8988T (cell line): ENCODE results near the gene ELOA.
"Not testable (repeated sequence)": the region's sequence is repeated elsewhere in the genome, so short reads cannot be mapped to it uniquely, and the experiment has no call there.

Experiments used
- DNase-seq: peaks from one replicate; pipeline ENCODE4 v3.0.0; 2011

ELOA gene

DNA sequence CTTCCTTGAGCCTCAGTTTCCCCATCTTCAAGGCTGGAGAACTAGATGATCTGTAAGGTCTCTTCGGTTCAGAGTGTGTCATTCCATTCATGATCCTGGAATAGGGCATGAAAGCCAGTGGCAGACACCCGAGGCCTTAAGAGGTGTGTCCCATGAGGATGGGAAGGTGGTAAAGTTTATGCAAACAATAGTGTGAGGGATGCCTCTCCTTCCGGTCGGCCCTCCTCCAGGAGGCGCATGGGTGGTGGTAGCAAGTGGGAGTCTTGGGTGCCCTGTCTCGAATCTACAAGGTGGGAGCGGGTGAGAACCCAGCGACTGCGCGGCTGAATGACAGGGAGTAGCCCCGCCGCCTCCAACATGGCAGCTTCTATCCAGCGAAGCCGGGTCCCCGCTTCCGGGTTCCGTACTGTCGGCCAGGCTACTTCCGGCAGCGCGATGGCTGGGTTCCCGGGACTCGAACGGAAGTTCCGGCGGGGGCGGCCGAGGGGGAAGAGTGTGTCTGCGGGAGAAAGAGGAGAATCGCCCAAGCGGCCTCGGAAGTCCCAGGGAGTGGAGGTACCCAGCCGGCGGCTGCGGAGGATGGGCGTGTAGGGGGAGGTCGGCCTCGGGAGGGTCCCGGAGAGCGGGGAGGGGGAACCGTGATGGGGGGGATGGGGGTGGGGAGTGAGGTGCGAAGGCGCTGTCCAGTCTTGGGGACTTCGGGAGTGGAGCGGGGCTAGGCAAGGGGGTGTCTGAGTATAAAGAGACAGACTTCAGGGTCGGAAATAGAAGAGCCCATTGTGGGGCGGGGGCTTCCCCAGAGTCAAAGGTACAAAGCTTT lies 47.6 kb downstream of the ELOA start, which contains the start of gene LYPLA2:
Gene LYPLA2, plus strand, starts transcription at position 450 of the 820 bp plus-strand sequence. CDS start 1,538 bp downstream, outside the sequence.
- DNase-seq, result peak; percentile 78

DNA sequence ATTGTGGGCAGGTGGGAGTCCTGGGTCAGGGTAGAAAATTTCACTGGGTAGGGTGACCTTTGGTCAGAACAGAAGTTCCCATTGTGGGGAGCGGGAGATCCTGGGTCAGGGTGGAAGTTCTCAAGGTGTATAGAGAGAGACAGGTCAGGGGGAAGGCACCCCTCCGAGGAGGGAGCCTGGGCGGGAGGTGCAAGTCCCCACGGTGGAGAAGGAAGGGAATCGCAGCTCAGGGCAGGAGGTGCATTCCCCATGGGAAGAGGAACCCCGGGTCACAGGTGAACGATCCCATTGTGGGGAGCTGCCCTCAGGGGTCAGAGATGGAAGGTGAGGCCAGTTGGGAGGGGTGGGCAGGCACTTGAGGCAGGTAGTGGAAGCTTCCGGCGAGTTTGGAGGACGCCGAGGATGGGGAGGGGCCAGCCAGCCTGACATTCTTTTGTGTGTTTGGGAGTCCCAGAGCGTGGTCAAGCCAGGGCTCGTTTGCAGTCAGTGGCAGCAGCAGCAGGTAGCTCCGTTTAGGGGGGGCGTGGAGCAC lies 48.3 kb downstream of the ELOA start:
- DNase-seq, result no peak

GRCh38 chr1:23792151-23792945 lies 49.1 kb downstream of the ELOA start:
- DNase-seq, result no peak

DNA sequence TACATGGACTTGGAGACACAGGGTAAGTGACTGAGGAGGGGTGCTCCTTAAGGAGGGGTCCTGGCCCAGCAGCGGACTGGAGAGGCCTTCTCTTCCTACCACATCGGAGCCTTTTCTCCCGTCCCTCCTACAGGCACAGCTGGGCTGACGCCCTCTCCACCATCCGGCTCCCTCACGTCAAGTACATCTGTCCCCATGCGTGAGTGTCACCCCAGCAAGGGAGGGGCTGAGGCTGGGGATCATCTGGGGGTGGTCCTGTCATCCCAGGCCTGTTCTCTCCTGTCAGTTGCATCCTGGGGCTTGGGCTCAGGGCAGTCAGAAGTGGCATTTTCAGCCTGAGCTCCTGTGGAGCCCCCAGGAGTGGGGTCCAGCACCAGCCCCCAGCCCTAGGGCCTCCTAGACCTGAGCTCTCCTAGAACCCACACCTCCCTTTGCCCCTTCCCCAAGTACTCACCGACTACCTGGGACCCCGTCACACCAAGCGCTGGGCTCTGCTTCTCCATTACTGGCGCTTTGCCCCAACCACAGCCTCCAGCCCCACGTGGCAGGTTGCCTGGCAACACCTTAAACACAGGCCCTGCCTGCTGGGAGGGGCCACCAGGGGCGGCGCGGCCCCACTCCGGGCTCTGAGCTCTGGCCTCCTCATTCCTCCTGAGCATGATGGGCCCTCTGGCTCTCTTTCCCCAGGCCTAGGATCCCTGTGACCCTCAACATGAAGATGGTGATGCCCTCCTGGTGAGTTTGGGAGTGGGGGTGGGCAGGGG lies 49.9 kb downstream of the ELOA start:
- no peak for DNase-seq

DNA sequence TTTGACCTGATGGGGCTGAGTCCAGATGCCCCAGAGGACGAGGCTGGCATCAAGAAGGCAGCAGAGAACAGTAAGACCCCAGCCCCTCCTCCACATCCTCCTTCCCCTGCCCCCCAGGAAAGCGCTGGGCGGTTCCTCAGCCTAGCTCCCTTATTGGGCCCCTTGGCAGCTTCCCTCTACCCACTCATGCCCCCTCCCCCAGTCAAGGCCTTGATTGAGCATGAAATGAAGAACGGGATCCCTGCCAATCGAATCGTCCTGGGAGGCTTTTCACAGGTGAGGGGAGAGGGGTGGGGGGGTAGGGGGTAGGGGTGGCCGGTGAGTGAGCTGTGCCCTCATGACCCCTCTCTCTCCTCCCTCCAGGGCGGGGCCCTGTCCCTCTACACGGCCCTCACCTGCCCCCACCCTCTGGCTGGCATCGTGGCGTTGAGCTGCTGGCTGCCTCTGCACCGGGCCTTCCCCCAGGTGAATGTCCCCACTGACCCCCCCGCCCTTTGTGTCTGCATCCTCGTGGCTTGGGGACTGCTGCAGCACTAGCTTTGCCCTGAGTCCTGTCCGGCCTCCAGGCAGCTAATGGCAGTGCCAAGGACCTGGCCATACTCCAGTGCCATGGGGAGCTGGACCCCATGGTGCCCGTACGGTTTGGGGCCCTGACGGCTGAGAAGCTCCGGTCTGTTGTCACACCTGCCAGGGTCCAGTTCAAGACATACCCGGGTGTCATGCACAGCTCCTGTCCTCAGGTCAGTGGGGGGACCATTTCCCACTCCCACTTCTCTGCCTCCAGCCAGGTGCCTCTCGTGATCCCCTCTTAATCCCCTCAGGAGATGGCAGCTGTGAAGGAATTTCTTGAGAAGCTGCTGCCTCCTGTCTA lies 50.8 kb downstream of the ELOA start:
- DNase-seq, result no peak

- DNase-seq, result not testable (repeated sequence)
Observed at GRCh38 chr1:23794732-23795182, 51.5 kb downstream of the ELOA start.

- no peak for DNase-seq
Observed at GRCh38 chr1:23795676-23796465, 52.6 kb downstream of the ELOA start.

DNA sequence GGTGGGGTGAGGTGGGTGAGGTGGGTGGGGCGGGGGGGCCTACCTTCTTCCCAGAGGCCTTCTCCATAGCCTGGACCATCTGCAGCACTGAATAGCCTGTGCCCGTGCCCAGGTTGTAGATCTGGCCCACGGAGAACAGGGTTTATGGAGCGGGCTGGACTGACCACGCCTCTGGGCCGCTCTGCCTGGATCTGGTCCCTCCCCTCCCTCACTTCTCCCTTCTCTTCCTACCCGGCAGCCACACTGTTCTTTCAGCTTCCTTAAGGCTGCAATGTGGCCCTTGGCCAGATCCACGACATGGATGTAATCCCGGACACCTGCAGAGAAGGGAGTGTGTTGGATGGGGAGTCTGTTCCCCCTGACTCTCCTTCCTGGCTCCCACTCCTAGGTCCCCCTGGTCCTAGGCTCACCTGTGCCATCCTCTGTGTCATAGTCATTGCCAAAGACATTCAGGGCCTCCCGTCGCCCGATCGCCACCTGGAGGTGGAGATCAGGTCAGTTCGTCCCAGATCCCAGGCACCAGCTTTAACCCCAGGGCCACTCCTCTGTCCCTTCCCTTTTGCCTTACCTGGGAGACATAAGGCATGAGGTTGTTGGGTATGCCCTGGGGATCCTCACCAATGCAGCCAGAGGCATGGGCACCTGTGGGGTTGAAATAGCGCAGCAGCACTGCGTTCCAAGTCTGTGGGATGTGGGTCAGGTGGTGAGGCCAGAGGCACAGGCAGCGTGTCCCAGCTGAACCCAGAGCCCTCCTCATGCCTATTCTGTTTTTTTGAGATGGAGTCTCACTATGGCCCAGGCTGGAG lies 53.4 kb downstream of the ELOA start:
- no peak for DNase-seq

GRCh38 chr1:23797478-23798448 lies 54.5 kb downstream of the ELOA start:
- no peak for DNase-seq

DNA sequence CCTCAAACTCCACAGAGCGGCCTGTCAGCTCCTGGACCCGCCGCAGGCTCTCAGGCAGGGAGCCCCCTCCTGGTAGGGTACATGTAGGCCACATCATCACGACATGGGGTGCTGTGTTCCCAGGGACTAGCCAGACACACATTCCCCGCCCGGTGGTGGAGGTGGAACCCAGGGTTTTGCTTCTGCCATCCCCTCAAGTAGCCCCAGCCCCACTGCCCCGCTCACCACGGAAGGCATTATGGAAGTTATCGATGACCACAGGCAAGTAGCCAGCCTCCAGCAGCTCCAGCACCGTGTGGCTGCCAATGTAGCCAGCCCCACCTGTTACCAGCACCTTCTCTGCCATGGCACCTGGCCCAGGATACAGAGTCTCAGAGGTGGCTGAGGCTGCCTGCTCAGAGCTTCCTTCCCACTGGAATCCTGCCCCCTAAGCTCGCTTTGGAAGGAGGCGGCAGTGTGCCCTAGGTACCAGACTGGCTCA lies 55.4 kb downstream of the ELOA start:
- no peak for DNase-seq

- no peak for DNase-seq
Observed at GRCh38 chr1:23799255-23799569, 55.9 kb downstream of the ELOA start.

DNA sequence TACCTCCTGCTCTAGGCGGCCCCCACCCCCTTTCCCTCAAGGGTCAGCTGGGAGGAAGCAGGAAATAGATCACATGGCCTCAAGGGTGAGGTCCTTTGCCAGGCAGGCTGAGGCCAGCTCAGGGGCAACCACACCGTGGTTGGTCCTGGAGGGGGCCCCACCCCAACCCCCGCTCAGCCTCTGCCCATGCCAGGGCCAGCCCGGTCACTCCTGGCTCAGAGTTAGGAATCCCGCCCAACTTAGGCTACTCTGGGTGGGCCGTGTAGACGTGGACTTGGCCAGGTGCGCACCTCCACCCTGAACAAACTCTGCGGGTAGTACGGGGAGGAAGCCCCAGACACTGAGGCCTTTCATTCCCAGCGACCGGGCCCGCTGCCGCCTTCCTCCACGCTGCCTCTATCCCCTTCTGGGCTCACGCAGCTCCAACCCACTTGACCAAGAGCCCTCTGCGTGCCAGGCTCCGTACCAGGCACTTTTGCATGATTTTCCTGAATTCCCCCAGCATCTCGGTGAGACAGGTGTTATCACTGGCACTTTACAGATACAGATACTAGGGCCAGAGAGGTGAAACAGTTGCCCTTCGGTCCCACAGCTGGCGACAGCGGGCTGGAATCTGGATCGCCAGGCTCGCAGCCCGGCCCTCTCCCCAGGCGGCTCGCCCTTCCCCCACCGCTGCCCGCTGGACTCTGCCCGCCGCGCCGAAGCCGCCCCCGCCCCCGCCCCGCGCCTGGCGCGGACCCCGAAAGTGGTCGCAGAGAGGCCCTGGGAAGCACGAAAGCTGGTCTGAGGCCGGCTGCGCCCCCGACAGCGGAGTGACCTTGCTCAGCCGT lies 56.5 kb downstream of the ELOA start:
- DNase-seq, result peak; percentile 84

DNA sequence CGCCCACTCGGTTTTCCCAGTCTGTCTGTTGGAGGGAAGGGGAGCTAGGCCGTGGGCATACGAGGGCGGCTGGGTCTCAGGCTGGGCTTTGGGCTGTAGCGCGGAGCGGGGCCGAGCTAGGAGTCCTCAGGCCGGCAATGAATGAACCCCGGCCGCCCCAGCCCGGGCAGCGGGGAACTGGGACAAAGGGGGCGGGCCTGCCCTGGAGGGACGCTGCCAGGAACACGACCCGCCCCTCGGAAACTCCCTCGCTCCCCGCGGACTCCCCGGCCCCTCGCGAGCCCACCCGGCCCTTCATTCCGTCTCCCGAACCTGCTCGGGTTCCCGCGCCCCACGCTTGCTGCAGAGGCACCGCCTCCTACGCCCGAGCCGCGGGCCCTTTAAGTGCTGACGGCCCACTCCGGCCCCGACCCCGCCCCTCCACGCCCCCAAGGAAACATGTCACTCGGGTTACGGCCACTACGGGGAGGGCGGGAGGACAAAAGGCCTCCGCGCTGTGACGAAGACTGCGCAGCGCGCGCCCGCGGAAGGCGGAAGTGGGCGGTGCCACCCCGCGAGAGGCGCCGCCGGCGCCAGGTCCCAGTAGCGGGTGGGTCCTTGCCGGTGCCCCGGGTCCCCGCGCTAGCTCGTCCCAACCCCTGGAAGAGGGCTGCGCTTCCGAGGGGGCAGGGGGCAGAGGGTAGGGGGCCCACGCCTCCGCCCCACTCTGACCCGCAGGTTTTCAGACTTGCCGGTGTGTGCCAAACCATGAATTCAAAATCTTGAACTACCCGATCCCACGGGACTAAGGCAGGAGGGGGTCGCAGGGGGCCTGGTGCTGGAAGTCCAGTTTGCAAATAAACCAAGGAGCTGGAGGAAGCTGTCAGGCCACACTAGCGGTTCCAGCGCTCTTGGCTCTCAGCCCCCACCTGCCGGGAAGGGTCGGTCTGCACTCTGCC lies 57.4 kb downstream of the ELOA start, which contains the start of gene GALE:
Gene GALE, minus strand, starts transcription at position 355 of the 938 bp plus-strand sequence. CDS start 1,747 bp downstream, outside the sequence.
- peak; percentile 89 for DNase-seq

- DNase-seq, result no peak
Observed at GRCh38 chr1:23801338-23801748, 58.1 kb downstream of the ELOA start.

- no peak for DNase-seq
Observed at GRCh38 chr1:23801876-23802275, 58.6 kb downstream of the ELOA start.

- not testable (repeated sequence) for DNase-seq
Observed at GRCh38 chr1:23802809-23803342, 59.6 kb downstream of the ELOA start.
